Hematopoietic multipotent progenitor cell treated with erythropoietin and hydrocortisone succinate and interleukin-3 and kit ligand, for 4 days (in vitro differentiated cells): ENCODE measurements around the gene B3GAT1.
"Not testable (repeated sequence)": the region's sequence is repeated elsewhere in the genome, so short reads cannot be mapped to it uniquely, and the experiment has no call there.

Experiments
- DNase-seq: peaks from one replicate; pipeline ENCODE4 v3.0.0-alpha.2; 2015

The B3GAT1 gene

DNA sequence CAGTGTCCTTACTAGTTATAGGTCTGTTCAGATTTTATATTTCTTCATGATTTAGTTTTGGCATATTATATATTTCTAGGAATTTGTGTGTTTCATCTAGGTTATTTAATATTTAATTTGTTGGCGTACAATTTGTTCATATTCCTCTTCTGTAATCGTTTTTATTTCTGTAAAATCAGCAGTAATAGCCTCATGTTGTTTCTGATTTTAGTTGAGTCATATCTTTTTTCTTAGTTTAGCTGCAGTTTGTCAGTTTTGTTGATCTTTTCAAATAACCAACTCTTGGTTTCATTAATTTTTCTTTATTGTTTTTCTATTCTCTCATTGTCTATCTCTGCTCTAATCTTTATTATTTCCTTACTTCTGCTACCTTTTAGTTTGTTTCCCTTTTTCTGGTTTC lies 59.9 kb downstream of the B3GAT1 start:
- DNase-seq: no peak

DNA sequence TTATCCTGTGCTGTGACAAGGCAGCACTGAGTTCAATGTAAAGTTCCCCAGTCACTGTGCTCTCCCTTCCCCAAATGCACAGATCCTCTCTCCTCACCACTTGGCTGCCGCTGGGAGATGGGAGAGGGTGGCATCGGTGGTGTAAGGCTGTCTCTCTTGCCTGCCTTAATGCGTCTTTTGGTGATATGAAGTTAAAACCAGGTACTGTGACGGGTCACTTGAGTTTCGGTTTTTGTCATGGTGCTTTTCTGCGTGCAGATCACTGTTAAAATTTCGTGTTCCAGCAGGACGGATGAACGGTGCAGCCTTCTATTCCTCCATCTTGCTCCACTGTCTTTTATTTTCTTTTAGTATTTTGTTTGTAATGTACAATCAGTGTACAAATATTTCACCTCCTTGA lies 61.7 kb downstream of the B3GAT1 start:
- no peak for DNase-seq

DNA sequence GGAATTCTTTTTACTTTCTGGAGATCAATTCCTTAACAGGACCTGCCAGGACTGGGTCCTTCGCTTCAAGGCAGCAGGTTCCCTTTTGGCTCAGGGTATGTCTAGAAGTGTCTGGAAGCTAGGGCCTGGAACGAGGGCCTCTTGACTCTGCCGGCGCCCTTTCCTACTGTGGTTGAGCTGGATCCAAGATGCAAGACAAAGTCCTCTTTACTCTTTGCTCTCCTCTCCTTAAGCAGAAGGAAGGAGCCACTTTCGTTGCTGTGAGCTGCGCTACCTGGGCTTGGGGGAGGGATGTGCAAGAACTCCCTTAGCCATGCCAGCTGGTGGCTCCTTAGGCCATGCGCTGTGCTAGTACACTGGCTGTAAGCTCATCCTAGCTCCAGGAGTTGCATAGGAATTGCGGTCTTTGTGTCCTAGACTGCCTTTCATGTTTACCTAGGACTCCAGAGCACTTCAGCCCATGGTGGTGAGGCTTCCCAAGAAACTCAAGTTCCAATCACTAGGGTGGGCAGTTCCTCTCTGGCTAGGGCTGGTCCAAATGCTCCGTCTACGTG lies 62.2 kb downstream of the B3GAT1 start:
- DNase-seq: no peak

DNA sequence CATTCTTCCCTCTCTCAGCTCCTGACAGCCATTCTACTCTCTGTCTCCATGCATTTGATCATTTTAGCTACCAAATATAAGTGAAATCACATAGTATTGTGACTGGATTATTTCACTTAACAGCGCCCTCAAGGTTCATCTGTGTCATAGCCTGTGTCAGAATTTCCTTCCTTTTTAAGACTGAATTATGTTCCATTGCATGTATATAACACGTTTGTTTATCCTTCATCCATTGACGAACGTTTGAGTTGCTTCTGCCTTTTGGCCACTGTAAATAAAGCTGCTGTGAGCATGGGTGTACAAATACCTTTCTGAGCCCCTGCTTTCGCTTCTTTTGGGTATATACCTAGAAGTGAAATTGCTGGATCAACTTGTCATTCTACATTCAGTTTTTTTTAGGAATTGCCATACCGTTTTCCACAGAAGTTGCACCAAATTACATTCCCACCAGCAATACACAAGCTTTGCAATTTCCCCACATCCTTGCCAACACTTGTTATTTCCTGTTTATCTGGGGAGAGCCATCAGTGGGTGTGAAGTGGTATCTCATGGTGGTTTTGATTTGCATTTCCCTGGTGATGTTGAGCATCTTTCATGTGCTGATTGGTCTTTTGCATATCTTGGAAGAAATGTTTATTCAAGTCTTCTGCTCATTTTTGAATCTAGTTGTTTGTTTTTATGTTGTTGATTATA lies 62.8 kb downstream of the B3GAT1 start:
- no peak for DNase-seq

DNA sequence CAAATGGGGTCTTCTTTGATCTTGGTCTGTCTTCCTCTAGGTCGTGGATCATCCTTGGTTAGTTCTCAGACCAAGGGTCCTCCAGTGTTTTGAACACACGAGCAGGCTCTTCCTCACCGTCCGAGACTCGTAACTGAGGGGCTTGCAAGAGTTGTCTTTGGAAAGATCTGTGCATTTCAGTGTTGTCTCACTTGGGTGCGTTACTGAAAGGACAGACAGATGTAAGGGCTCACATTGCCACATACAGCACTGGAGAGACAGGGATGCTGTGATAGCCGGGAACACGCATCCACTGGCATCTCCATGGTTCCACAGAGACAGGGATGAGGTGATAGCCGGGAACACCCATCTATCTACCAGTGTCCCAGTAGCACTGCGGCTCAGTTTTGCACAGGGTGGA lies 64.6 kb downstream of the B3GAT1 start:
- DNase-seq: no peak

DNA sequence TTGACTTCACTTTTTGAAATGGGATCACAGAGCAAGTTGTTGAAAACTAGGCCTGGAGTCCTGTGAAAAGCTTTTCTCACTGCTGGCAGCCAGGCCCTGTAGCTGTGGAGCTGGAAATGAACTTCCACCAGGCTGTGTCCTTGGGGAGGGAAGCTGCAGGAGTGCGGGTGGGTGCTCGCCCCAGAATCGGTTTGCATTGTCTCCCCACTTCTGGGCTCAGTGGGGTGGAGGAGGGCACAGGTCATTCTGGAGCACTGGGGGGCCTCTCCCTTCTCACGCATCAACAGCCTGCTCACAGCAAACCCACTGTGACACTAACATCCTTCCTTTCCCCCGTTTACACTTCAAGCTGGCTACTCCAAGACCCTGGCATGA lies 65.1 kb downstream of the B3GAT1 start:
- DNase-seq: no peak

DNA sequence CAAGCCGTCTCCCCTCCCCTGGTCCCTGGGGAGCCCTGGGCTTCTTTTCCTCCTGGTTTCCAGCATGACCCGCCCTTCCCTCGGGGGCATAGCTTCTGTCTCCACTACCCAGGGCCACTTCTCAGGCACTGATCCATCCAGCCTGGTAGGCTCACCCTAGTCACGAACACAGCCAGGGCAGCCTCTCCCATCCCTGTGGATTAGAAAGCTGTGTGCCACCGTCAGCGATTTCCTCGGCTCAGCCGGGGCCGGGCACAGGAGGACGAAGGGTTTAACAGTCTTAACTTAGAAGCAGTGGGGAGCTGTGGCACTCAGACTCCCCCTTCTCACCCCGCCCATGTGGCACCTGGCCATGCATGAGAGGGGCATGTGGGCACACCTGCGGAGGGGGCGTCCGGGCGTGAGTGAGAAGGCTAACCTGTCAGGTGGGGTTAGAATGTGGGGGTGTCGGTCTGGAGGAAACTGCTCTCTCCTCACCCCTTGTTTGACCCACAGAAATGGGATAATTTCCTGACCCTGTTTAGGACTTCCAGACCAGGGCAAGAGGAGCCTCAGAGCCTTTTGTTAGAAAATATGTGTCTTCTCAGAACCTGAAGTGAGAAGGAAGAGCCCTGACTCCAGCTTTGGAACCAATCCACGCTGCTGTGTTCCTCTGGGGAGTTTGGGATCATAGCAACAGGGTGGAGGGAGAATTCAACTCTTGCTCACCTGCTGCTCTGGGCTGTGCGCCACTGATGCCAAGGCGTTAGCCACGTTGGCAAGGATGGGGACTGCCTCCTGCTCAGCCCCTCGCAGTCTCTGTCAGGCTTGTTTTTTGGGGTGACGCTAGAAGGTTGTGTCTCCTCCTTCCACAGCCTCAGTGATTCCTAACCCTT lies 65.7 kb downstream of the B3GAT1 start:
- no peak for DNase-seq

DNA sequence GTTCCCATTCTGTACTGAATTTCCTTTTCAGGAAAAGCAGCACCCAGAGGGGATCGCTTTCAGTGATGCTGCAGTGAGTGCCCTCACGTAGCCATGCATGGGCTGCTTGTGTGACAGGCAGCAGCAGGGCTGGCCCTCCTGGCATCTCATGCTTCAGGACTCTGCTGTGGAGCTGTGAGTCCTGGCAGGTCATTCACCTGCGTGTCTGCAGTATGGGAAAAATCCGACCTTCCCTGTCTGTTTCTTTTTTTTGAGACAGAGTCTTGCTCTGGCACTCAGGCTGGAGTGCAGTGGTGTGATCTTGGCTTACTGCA lies 66.8 kb downstream of the B3GAT1 start:
- no peak for DNase-seq

DNA sequence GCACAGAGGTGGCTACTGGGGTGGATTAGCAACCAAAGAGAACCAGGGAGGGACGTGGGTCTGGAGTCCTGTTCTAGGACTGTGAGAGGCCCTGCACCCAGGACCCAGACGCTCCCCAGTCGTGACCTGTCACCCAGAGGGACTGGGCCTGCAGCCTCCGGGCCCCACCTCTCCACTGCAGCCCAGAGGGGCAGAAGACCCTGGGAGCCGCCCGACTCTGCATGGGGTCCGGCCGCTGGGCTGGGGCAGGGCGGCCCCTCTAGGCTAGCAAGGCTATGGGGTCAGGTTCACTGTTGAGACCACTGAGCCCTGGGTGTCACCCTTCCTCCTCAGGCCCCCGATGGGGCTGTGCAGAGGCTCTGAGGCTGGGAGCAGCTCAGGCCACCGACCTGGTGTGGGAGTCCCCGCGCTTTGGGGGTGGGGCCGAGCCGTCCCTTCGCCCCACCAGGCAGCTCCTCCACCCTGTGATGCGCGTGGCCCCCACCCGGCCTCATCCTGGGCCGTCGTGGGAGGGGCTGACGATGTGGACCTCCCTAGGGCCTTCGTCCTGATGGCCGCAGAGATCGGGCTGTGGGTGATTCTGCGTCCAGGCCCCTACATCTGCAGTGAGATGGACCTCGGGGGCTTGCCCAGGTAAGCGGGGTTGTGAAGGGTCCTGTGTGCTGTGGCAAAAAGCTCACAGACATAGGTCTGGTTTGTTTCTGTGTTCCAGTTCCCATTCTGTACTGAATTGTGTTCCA lies 67.4 kb downstream of the B3GAT1 start:
- DNase-seq: not testable (repeated sequence)

DNA sequence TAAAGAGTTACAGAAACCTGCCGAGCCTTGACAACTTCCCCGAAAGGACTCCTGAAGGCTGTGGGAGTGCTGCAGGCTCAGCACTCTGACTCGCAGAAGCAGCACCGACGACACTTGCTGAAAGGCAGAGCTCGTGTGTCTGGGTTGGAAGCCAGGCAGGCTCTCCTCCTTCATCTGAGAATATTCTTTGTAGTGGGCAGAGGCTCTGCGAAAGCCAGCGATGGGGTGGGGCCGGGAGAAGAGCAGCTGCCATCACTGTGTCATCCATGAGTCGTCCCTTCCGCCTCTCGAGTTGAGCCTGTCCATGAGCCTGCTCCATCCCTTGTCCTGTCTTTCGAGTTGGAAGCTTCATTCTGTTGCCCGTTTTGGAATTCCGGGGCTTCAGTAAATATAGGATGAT lies 68.4 kb downstream of the B3GAT1 start:
- no peak for DNase-seq

DNA sequence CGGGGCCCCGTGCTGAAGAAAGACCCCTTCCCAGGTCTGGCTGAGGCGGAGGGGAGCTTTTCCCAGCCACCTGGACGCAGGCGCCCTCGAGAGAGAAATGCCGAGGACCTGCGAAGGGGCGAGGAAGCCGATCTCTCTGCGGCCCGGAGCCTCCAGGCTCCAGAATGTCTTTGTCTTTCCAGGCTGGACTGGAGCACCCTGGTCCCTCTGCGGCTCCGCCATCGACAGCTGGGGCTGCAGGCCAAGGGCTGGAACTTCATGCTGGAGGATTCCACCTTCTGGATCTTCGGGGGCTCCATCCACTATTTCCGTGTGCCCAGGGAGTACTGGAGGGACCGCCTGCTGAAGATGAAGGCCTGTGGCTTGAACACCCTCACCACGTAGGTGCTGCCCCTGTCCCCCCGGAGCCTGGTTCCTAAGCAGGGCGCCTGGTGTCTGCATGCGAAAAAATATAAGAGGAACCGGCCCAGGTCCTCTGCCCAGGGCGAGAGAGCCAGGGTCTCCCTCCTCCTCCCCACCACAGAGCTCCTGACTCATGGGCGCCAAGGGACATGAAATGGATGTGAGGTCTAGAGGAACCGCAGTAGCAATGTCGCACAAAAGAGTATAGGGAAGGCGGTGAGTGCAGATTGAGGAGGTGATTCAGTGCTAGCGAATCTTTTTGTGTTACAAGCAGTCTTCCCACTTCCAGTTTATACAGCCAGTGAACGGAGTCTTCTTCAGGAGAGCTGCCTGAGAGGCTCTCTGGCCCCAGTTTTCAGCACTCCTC lies 69.3 kb downstream of the B3GAT1 start:
- DNase-seq: no peak

DNA sequence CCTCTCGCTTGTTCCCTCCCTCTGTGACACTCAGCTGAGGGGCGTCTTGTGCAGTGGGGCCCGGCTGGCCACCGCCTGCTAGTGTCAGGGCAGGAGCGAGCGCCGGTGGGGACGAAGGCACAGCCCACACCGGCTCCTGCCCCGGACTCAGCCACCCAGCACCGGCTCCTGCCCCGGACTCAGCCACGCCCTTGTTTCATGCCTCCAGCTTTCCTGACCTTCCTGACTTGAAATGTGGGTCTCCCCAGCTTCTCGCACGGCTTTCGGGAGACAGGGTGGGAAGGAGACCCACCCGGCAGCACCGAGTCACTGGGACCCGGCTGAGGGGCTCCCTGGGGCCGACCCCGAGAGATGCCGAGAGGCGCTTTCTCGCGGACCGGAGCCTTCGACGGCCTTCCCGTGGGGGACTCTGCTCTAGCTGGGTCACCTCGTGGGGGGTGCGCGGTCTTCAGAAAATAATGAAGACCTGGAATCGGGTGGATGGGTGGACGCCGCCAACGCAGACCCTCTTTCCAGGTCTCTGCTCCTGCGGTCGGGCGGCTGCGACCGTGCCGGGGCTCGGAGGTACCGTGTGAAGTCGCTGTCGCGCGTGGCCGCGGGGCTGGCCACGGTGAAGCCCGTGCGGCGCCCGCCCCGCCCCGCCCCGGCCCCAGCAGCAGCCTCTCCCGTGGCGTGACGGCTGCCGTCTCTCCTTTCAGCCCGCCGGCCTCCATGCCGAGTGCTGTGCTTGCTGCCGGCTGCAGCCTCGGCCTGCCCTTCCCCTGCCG lies 70.1 kb downstream of the B3GAT1 start:
- no peak for DNase-seq

DNA sequence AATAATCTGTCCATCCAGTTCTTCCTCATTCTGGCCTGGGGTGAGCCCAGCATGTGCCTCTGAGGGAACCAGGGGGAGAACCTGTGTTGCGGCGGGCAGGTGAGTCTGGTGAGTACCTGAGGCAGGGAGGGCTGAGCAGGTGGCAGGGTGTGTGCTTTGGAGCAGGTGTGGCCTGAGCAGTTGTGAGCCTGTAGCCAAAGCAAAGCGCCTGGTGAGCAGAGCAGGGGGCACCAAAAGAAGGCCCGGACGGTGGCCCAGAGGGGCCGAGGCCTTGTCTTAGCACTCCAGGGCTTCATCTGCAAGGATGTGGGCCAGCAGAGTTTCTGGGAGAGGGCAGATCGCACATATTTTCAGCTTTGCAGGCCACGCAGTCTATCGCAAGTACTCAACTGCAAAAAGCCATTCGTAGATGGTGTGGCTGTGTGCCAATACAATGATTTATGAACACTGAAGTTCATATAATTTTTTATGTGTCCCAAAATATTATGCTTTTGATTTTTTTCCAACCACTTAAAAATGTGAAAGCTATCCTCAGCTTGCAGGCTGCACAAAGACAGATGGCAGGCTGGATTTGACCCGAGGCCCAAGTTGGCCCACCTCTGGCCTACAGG lies 71.6 kb downstream of the B3GAT1 start:
- DNase-seq: no peak

DNA sequence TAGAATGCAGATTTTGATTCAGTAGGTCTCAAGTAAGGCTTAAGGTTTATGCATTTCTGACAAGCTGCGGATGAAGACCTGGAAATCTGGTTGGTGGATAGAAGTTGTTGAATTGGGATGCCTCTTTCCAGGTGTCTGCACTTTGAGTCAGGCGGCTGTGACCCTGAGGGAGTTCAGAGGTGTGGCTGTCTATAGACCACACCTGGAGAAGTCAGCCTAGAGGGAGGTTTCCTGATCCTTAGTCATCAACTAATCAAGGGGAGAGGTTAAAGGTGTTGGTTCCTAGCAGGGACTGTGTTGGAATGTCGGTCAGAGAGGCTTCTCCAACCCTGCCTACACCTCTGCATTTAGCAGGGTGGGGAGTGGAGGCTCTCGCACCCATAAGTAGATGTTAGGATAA lies 72.3 kb downstream of the B3GAT1 start:
- DNase-seq: no peak

DNA sequence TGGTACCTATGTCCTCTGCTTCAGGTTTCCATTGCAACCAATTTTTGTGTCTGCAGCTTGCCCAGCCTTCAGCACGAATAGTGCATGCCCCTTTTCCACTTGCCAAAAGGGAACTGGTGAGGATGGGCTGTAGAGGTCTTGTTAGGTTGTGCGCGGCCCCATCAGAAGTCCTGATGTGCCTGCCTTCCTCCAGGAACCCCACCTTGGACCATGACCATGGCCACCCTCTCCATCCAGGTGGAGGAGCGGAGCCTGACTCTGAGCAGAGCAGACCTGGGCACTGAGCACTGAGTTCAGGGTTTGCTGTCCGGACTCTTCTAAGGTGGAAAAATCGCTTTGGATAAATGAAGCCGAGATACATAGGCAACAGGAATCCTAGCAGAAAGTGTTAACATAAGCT lies 73.4 kb downstream of the B3GAT1 start:
- DNase-seq: no peak

DNA sequence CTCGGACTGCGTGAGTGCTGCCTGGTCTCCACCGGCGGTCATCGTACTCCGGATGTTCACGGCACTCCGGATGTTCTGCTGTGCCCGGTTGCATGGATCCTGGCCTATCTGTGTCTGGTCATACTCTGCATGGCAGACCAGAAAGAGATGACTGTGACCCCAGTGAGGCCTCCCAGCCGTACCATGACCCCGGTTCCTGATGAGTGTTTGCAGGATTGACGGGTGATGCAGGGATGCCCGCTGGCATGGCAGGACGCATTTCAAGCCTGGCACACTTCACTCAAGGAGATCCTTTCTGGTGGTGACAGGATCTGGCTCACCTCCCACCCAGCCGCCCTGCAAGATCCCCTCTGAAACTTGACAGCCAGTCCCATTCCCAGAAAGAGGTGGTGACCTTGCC lies 74.0 kb downstream of the B3GAT1 start:
- DNase-seq: no peak

DNA sequence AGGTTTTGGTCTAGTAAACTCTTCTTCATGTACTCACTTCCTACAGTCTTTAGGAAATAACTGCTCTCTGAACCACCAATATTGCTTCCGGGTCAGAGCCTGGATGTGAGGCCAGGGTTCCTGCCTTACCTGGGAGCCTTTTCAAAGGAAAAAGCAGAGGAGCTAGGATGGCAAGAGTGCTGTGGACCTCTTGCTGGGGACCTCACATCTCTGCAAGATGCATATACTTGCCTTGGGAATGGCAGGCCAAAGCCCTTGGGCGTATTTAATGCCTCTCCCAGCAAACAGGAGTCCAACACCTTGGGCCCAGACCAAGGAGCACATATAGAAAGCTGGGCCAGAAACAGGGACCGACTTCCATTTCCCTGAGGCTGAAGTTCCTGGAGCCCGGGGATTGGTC lies 75.0 kb downstream of the B3GAT1 start:
- DNase-seq: no peak

DNA sequence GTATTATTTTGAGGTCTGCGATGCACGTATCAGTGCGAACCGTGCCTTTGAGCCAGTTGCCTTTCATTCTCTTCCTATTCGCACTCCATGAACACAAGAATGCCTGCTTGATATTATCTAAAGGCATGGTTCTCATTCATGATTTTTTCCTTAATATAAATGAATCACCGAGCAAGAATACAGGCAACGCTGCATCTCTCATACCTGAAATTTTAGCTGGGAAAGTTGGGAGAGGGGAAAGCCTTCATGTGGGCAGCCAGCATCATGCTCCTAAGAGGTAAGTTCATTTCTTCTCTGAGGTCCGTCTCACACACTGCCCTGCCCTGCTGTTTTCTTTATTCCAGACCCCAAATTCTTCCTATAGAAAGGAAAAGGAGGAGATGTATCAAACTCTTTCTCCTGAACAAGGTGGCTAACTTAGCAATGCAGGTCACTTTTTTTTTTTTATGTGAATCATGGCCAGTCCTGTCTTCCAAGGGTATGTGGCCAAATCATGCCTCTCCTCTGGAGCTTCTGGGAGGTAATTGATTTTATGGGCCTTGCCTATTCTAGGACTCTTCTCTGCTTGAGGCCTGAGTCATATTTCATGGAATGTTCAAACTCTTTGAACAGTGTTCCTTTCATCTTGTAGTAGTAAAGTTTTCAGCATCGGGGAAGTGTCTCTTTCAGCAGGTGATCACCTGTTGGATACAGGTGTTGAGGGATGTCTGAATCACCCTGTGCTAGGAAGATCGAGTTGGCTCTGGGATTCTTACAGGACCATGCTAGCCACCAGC lies 77.1 kb downstream of the B3GAT1 start:
- DNase-seq: no peak

DNA sequence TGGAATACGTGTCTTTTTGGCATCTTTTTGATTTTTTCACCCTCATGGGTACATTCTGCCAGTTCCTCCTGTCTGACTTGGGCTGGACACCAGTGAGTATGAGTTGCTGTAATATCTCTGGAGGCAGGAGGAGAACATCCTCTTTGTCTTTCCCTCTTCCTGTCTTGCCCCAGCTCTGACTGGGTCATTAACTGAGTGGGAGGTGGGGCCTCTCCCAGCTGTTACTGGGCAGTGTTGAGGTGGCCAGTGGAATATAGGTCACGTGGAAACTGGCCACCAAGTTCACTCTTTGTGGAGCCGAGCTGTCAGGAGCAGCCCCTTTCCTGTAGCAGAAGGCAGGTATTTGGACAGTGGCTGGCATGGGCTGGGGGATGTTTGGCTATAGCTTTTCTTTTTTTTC lies 78.1 kb downstream of the B3GAT1 start:
- no peak for DNase-seq

DNA sequence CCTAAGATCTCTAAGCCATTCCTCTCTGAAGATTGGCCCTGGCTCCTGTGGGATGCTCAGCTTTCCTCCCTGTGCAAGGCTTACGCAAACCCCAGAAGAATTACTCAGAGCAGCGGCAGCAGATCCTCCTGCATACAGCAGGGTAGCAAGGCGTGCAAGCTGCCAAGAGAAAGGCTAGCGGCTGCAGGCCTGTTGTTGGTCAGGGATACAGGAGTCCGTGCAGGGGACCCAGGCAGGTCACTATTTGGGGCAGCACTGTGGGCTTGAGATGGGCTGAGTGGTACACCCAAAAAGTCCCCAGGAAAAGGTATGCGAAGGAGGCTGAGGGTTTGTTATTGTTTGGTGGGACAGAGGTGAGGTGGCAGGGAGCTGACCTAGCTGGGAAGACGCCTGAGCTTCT lies 78.7 kb downstream of the B3GAT1 start:
- DNase-seq: no peak

DNA sequence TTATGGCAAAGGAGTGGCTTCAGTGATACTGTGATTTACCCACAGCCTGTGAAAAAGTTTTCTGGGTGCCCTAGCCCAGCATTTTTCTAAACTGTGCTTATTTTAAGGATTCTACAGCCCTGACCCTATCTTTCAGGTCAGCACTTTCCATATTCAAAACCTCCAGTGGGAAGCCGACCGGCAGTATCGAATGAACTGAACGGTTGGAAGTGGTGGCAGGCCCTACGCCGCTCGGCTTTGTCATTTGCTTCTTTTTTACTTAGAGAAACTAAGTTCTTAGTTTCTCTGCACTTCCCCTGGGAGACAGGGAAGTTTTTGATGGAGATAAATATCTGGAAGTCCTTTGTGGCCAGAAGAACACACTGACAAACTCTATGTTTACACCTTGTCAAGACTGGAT lies 79.3 kb downstream of the B3GAT1 start:
- no peak for DNase-seq
